Esophagus (tissue), 2 donors: ENCODE results near the gene KRR1. TPM values are rescaled to one million over a fixed set of nuclear protein-coding genes. Genes with fewer than 3 reads are reported as not detected.
"Not testable (repeated sequence)": the region's sequence is repeated elsewhere in the genome, so short reads cannot be mapped to it uniquely, and the experiment has no call there.

Experiments
- H3K27ac ChIP-seq, 2 donors: one replicate each; pipeline ENCODE4 v1.5.1; 2013; ENCODE audit warnings: low read depth in 2 of 2, mild to moderate bottlenecking in 2 of 2, inconsistent platforms in 1 of 2, low read length in 1 of 2, moderate library complexity in 1 of 2
- H3K27me3 ChIP-seq, 2 donors: one replicate each; pipeline ENCODE4 v1.6.1; 2013; ENCODE audit warnings: low read length in 2 of 2, control low read depth in 1 of 2, mild to moderate bottlenecking in 1 of 2; ENCODE audit not compliant: insufficient read depth in 2 of 2, control insufficient read depth in 1 of 2
- H3K36me3 ChIP-seq, 2 donors: one replicate each; pipeline ENCODE4 v1.6.1; 2013; ENCODE audit warnings: low read length in 1 of 2; ENCODE audit not compliant: control insufficient read depth in 2 of 2, insufficient read depth in 2 of 2
- H3K4me1 ChIP-seq, 2 donors: one replicate each; pipeline ENCODE4 v1.6.1; 2013; ENCODE audit warnings: low read length in 1 of 2; ENCODE audit not compliant: control insufficient read depth in 2 of 2, insufficient read depth in 2 of 2
- H3K4me3 ChIP-seq, 2 donors: one replicate each; pipeline ENCODE4 v1.5.1; 2013; ENCODE audit warnings: low read length in 2 of 2, mild to moderate bottlenecking in 2 of 2, low read depth in 1 of 2, moderate library complexity in 1 of 2
- H3K9me3 ChIP-seq, 2 donors: one replicate each; pipeline ENCODE4 v1.6.1; 2013; ENCODE audit warnings: mild to moderate bottlenecking in 2 of 2, low read depth in 1 of 2, low read length in 1 of 2, moderate library complexity in 1 of 2; ENCODE audit not compliant: control insufficient read depth in 2 of 2, insufficient read depth in 1 of 2
- WGBS, 2 donors: extraction: QIAGEN DNeasy Blood & Tissue Kit; methylation state at CpG; one replicate each; pipeline ENCODE4 v1.1.7; 2013; 5-methylcytosine and 5-hydroxymethylcytosine counted together
- polyA plus RNA-seq, 2 donors: library from polyadenylated mRNA; stranded (reverse); fragments of 200-250 nt; gene quantifications; one replicate each; pipeline ENCODE4 v1.2.3, GENCODE V29; 2013
- donor health status: healthy with polysubstance abuse.
- donor health status: Bipolar disorder and iron deficiency.

Gene KRR1
- polyA plus RNA-seq, 2 donors = 22.3 to 22.6 TPM

DNA sequence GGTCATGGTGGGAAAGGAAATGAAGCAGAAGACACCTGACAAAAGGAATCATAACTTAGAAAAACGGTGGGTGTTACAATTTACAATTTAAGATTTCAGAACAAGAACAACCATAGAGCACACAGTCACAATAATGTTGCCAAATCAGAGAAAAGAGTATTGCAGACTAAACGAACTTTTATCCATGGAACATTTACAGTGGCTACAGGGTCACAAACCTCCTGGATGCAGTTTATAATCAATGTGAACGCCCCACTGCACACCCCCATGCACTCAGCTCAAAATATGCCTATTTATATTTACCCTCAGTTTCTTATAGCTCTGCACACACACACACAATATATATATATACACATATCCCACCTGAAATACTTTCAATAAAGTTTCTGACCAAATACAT lies 8.0 kb downstream of the KRR1 start:
- no peak overlapping the region for H3K4me3 ChIP-seq
- H3K27ac ChIP-seq = no peak overlapping the region
- H3K36me3 ChIP-seq = peaks cover 0 to 3% of the 10 kb centered on the region in 2 donors
- 78 to 80% methylated on average over 3 of the region's 3 CpGs for WGBS, 2 donors
- H3K9me3 ChIP-seq = no peaks in the 10 kb centered on the region
- no peaks in the 10 kb centered on the region for H3K4me1 ChIP-seq
- no peaks in the 10 kb centered on the region for H3K27me3 ChIP-seq

DNA sequence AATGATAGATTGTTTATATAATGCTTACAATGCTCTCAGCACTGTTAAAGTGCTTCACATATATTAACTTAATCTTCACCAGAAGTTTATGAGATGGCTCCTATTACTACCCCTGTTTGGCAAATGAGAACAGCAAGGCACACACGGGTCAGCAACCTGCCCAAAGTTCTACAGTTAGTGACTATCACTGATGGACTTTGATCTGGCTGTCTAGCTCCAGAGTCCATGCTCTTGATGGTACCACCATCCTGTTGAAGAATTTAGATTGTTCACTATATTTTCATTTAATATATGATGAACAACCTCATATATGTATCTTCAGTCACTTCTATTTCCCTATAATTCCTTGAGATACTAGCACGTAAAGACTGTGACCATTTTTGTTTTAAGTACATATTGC lies 20.2 kb downstream of the KRR1 start:
- 84 to 85% methylated on average over 2 of the region's 2 CpGs for WGBS, 2 donors
- Histone ChIP-seq H3K9me3 (no peaks in the 10 kb centered on the region), H3K36me3 (no peaks in the 10 kb centered on the region), H3K4me3 (no peak overlapping the region), H3K4me1 (no peaks in the 10 kb centered on the region), H3K27ac (no peak overlapping the region), H3K27me3 (no peaks in the 10 kb centered on the region)

DNA sequence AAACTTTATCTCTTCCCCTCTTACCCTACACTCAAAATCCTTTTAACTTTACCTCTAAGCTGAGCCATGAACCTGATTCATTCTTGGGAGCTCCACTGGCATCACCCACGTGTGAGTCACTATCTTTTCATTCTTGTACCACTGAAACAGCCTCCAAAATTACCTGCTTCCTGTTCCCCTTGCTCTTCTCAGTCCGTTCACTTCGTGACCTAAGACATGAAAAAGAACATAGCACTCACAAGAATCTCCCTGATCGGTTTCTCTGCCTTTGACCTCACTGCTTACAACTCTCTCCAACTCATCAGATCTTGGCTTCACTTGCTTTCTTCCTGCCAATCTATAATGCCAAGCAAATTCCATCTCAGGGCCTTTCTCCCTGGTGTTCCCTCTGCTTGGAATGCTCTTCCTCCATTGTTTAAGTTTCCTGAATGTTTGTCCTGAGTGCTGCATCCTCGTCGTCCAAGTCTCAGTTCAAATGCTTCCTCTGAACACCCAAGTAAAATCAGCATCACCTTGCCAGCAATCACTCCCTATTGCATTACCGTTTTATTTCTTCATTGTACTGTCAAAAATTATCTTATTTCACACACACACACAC lies 21.7 kb downstream of the KRR1 start:
- no peaks in the 10 kb centered on the region for H3K9me3 ChIP-seq
- H3K4me3 ChIP-seq = no peak overlapping the region
- 49 to 54% methylated on average over 7 of the region's 7 CpGs for WGBS, 2 donors
- no peaks in the 10 kb centered on the region for H3K36me3 ChIP-seq
- peak overlapping the region in 1 of 2 donors; percentile 9 for H3K27ac ChIP-seq
- no peaks in the 10 kb centered on the region for H3K27me3 ChIP-seq
- H3K4me1 ChIP-seq = no peaks in the 10 kb centered on the region

DNA sequence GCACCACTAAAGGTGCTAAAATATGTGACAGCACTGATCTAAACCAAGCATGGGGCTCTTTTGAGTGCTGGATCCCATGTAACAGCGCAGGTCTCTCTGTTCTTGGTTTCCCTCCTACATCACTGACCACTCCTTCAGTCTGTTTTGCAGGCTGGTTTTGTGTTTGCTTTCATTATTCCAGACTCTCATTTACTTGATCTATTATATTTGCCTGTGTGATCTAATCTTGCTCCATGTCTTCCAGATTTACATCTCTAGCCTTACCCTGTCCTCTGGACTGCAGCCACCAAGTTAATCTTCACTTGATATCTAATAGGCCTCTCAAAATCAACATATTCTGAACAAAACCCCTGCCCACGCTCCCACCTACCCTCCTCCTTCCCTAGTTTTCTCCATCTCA lies 22.2 kb downstream of the KRR1 start:
- Histone ChIP-seq H3K36me3 (no peaks in the 10 kb centered on the region), H3K27ac (no peak overlapping the region), H3K4me1 (no peaks in the 10 kb centered on the region), H3K27me3 (no peaks in the 10 kb centered on the region), H3K9me3 (no peaks in the 10 kb centered on the region), H3K4me3 (no peak overlapping the region)
- 80 to 85% methylated on average over 2 of the region's 2 CpGs for WGBS, 2 donors

DNA sequence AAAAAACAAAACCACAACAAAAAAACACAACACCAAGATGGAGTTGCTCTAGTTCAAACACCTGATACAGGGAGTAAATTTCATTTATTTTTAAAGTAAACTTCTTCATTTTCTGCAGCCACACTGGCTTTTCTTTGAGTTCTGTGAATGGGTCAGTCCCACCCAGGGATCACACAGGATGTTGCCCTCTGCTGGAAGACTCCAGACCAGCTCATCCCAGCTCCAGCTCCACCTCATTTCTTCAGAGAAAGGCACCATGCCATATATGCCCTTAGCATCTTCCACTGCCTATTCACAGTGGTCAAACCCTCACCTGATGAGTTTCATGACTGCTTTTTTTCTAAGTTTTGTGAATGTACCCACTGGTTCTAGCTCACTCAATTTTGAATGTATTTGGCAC lies 22.9 kb downstream of the KRR1 start:
- no peaks in the 10 kb centered on the region for H3K4me1 ChIP-seq
- no peaks in the 10 kb centered on the region for H3K36me3 ChIP-seq
- no peak overlapping the region for H3K27ac ChIP-seq
- H3K9me3 ChIP-seq = no peaks in the 10 kb centered on the region
- H3K27me3 ChIP-seq = no peaks in the 10 kb centered on the region
- H3K4me3 ChIP-seq = no peak overlapping the region

DNA sequence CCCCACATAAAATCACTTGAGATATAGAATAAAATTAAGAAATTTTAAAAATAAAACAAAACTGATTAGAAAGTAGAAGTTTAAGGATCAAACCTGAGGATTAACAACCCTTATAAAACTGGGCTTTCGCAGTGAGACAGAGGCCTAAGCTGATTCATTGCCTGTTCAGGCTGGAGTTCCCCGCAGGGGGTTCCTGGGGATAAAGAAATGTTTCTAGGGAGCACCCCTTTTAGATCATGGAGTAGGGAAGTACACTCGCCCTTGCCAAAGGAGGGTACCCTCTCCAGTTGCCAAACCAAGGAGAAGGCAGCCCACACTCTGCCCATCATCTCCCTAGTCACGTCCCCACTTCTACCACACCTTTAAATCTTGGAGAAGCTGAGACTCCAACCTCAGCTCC lies 24.1 kb downstream of the KRR1 start:
- no peaks in the 10 kb centered on the region for H3K27me3 ChIP-seq
- H3K36me3 ChIP-seq = no peaks in the 10 kb centered on the region
- no peak overlapping the region for H3K27ac ChIP-seq
- H3K9me3 ChIP-seq = no peaks in the 10 kb centered on the region
- no peaks in the 10 kb centered on the region for H3K4me1 ChIP-seq
- no peak overlapping the region for H3K4me3 ChIP-seq
- WGBS, 2 donors = 92 to 93% methylated on average over 4 of the region's 4 CpGs

DNA sequence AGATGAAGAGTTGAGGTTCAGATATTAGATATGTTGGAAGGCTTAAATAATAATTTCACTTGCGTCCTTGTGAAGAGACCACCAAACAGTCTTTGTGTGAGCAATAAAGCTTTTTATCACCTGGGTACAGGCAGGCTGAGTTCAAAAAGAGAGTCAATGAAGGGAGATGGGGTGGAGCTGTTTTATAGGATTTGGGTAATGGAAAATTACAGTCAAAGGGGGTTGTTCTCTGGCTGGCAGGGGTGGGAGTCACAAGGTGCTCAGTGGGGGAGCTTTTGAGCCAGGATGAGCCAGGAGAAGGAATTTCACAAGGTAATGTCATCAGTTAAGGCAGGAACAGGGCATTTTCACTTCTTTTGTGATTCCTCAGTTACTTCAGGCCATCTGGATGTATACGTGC lies 27.0 kb downstream of the KRR1 start:
- H3K4me3 ChIP-seq, H3K36me3 ChIP-seq, H3K9me3 ChIP-seq, H3K27me3 ChIP-seq, H3K4me1 ChIP-seq, H3K27ac ChIP-seq: not testable (repeated sequence)
- 85 to 92% methylated on average over 2 of the region's 2 CpGs for whole genome bisulfite sequencing, 2 donors

DNA sequence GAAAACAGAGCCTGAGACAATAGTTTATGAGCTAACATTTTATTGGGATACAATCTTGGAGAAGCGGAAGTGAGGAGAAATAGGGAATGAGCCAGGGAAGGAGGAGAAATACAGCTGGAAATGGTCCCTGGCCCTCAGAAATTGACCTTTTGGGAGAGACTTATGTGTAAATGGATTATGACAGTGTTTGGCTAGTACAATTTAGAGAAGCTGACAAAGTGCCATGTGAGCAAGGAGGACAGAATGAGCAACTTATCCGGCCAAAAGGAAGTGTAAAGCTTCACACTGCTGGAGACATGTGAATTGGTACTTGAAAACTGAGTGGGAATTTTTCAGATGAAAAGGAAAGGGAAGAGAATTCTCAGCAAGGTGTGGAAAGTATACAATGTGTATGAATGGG lies 28.0 kb downstream of the KRR1 start:
- Histone ChIP-seq H3K27ac (no peak overlapping the region), H3K9me3 (no peaks in the 10 kb centered on the region), H3K4me3 (no peak overlapping the region), H3K36me3 (no peaks in the 10 kb centered on the region), H3K27me3 (no peaks in the 10 kb centered on the region), H3K4me1 (no peaks in the 10 kb centered on the region)
- WGBS, 2 donors = 65 to 67% methylated on average over 2 of the region's 2 CpGs

DNA sequence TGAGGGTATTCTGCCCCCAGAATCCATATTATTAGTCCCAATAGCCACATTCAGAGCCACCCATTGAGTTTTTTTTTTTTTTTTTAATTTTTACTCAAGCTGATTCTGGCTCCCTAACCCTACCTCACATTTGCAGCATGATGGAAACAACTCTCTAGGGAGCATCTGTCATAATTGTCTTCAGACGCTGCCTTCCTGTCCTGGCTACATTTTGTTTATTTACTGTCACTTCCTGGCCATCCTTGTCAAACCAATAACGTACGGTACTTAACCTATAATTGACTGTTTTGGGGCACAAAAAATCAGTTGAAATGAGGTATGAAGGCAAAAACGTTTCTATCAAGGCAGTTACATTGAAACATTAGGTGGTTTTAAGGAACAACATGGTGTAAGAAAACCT lies 28.8 kb downstream of the KRR1 start:
- H3K4me1 ChIP-seq = no peaks in the 10 kb centered on the region
- H3K4me3 ChIP-seq = no peak overlapping the region
- H3K27me3 ChIP-seq = no peaks in the 10 kb centered on the region
- no peak overlapping the region for H3K27ac ChIP-seq
- WGBS, 2 donors = 35 to 37% methylated on average over 4 of the region's 4 CpGs
- H3K9me3 ChIP-seq = no peaks in the 10 kb centered on the region
- no peaks in the 10 kb centered on the region for H3K36me3 ChIP-seq

DNA sequence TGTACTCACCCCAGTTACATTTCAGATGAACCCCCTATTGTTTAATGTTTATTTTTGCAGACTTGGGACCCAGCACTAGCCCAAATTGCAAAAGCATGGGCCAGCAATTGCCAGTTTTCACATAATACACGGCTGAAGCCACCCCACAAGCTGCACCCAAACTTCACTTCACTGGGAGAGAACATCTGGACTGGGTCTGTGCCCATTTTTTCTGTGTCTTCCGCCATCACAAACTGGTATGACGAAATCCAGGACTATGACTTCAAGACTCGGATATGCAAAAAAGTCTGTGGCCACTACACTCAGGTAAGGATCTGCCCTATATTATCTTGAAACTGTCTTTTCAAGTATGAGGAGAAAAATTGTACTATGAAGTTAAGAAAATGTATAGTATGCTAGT lies 29.6 kb downstream of the KRR1 start:
- no peaks in the 10 kb centered on the region for H3K36me3 ChIP-seq
- no peaks in the 10 kb centered on the region for H3K9me3 ChIP-seq
- H3K27ac ChIP-seq = peak overlapping the region; percentile 2 to 31
- no peaks in the 10 kb centered on the region for H3K27me3 ChIP-seq
- H3K4me1 ChIP-seq = no peaks in the 10 kb centered on the region
- WGBS, 2 donors = 63 to 74% methylated on average over 4 of the region's 4 CpGs
- peak overlapping the region; percentile 10 to 55 for H3K4me3 ChIP-seq
